ENCODE results near the gene NRXN3.

DNA sequence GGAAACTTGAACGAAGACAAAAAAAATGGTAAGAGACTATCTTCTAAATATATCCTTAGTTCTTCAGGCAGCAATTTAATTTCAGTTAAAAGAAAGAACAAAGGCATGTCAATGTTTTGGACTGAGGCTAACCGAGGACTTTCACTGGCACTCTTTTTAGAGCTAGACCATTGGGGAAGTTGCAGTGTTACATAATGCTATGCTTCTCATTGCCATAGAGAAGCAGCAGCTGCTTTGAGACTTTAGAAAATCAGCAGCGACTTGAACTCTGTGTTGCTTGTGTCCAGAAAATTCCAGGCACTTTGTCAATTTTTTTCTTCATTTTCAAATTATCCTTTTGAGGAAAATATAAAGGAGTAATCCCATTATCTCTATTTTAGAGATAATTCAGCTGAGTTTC lies 964.2 kb downstream of the NRXN3 start:
- TF ChIP-seq L3MBTL2 (conservative IDR thresholded peaks at IDR 0.05): no peak
- TF ChIP-seq FOXK2 (IDR thresholded peaks at IDR 0.05): no peak
- no peak for TF ChIP-seq HDGF (IDR thresholded peaks at IDR 0.05; ENCODE audit: borderline replicate concordance)
- TF ChIP-seq SP1 (IDR thresholded peaks at IDR 0.05): no peak
- no peak for TF ChIP-seq ELF4 (IDR thresholded peaks at IDR 0.05)
- TF ChIP-seq FOXM1 (IDR thresholded peaks at IDR 0.05; ENCODE audit: borderline replicate concordance): no peak
- TF ChIP-seq LEF1 (IDR thresholded peaks at IDR 0.05; ENCODE audit: borderline replicate concordance): no peak
- no peak for TF ChIP-seq SUZ12 (IDR thresholded peaks at IDR 0.05)

All from HEK293T (cell line).